ENCODE results near the gene REEP1. TPM values are rescaled to one million over a fixed set of nuclear protein-coding genes. Genes with fewer than 3 reads are reported as not detected.

The REEP1 gene
- total RNA-seq, 2 donors from 2014 or later, result 4.0 to 5.4 TPM

DNA sequence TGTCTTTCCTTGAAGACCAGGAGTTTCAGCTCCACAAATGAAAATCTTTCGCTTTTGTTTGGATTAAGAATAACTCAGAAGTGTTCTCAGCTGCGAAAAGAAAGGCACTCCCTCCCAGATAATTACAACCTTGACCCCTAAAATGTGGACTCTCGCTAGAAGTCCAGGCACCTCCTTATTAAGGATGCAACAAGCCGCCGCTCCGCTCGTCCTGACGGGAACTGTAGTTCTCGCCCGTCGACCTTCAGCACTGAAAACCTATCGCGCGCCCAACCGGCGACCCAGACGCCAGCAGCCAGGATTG is 142.7 kb downstream of the REEP1 start:
- intact Hi-C loops (cut with DNase I), result no loop called here
- Histone ChIP-seq H3K4me3 (peak overlapping the region in 1 of 2 donors; percentile 74), H3K27me3 (no peaks in the 10 kb centered on the region), H3K36me3 (replicated peaks in 1 of 2; ENCODE audit: insufficient read depth in 1 of 2, low read depth in 2 of 2) (no peaks in the 10 kb centered on the region), H3K9me3 (no peaks in the 10 kb centered on the region), H3K27ac (peak overlapping the region; percentile 94 to 100 (median 99)), H3K4me1 (peaks cover 54% of the 10 kb centered on the region)
- 0 to 1% methylated on average over 10 to 16 of the region's 17 CpGs for WGBS, 2 donors
- DNase-seq (no peak), ATAC-seq (no peak)
- TF ChIP-seq POLR2A (IDR thresholded peaks at IDR 0.05), result no peak
- TF ChIP-seq, protein P1, sequence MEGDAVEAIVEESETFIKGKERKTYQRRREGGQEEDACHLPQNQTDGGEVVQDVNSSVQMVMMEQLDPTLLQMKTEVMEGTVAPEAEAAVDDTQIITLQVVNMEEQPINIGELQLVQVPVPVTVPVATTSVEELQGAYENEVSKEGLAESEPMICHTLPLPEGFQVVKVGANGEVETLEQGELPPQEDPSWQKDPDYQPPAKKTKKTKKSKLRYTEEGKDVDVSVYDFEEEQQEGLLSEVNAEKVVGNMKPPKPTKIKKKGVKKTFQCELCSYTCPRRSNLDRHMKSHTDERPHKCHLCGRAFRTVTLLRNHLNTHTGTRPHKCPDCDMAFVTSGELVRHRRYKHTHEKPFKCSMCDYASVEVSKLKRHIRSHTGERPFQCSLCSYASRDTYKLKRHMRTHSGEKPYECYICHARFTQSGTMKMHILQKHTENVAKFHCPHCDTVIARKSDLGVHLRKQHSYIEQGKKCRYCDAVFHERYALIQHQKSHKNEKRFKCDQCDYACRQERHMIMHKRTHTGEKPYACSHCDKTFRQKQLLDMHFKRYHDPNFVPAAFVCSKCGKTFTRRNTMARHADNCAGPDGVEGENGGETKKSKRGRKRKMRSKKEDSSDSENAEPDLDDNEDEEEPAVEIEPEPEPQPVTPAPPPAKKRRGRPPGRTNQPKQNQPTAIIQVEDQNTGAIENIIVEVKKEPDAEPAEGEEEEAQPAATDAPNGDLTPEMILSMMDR (IDR thresholded peaks at IDR 0.05), result no peak

DNA sequence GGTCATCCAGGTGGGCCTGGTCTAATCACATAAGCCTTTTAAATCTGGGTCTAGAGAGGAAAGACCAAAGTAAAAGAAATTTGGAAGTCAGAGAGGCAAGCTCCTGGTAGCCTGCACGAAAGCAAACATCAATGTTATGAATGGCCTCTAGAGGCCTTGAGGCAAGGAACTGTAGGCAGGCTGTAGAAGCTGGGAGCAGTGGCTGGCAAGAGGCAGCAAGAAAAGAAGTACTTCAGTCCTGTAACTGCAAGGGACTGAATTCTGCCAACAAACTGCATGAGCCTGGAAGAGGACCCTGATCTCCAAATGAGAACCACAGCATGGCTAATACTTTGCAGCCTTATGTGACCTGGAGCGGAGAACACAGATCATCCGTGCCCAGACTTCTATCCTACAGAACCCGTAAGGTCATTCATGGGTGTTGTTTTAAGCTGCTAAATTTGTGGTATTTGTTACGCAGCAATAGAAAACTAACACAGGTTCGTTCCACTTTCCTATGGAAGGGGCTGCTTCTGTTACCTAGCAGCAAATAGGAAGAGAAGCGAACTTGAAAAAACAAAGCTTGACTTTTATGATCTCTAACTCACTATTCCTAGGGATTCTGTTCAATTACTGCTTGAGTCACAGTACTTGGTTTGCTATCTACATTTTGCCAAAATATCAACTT is 143.4 kb downstream of the REEP1 start:
- Histone ChIP-seq H3K36me3 (replicated peaks in 1 of 2; ENCODE audit: insufficient read depth in 1 of 2, low read depth in 2 of 2) (no peaks in the 10 kb centered on the region), H3K4me3 (peak overlapping the region in 1 of 2 donors; percentile 74), H3K27me3 (no peaks in the 10 kb centered on the region), H3K4me1 (peaks cover 60% of the 10 kb centered on the region), H3K27ac (peak overlapping the region; percentile 94 to 100 (median 99)), H3K9me3 (no peaks in the 10 kb centered on the region)
- TF ChIP-seq, protein P1 (IDR thresholded peaks at IDR 0.05), result no peak
- no peak for TF ChIP-seq POLR2A (IDR thresholded peaks at IDR 0.05)
- ATAC-seq, result no peak
- DNase-seq, result no peak
- 59 to 67% methylated on average over 7 of the region's 7 CpGs for WGBS, 2 donors
- intact Hi-C loops (cut with DNase I), result no loop called here

DNA sequence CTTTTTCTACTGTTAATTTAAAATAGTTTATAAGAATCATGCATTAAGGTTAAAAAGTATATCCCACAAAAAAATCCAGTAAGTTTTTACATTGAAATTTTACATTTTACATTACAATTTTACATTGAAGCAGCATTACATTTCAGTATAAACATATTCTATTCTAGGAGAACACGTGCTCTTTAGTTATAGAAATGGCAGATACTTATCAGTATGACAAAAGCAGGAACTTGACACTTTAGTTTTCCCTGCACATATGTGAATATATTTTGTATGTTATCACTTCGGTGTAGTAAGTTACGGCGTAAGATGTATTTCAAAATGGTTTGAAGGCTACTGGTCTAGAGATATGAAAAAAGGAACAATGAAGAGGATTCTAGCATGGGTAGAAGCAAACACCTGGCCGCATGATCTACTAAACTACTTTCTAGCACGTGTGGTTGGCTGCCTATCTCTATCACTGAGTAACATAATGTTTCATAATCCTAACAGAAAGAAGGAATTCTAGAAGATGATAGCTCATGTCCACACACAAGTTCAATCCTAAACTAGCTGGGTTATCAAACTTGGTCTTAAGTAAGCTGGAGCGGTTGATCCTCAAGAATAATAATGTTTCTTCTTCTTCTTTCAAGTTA is 147.5 kb downstream of the REEP1 start:
- Histone ChIP-seq H3K4me3 (no peak overlapping the region), H3K4me1 (peaks cover 88% of the 10 kb centered on the region), H3K27me3 (no peaks in the 10 kb centered on the region), H3K27ac (peak overlapping the region in 2 of 4 donors; percentile 31 to 43), H3K36me3 (replicated peaks in 1 of 2; ENCODE audit: insufficient read depth in 1 of 2, low read depth in 2 of 2) (no peaks in the 10 kb centered on the region), H3K9me3 (no peaks in the 10 kb centered on the region)
- ATAC-seq (no peak), DNase-seq (no peak)
- TF ChIP-seq, protein P1 (IDR thresholded peaks at IDR 0.05), result no peak
- no peak for TF ChIP-seq POLR2A (IDR thresholded peaks at IDR 0.05)
- intact Hi-C loops (cut with DNase I), result no loop called here
- 40 to 41% methylated on average over 7 of the region's 7 CpGs for WGBS, 2 donors

DNA sequence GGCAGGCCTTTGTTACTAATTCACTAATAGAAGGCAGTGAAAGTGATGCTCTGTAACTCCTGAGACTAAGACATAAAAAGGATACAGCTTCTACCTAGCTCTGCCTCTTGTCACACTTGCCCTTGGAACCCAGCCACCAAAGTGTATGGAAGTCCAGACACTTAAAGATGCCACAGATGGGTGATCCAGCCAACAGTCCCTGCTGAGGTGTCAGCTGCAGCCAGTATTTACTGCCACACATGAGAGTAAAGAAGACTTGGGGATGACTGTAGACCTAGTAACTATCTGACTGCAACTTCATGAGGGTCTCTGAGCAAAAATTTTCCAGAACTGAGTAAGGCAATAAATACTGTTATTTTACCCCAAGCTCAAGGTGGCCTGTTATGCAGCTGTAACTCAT is 151.0 kb downstream of the REEP1 start:
- intact Hi-C loops (cut with DNase I), result no loop called here
- no peaks in the 10 kb centered on the region for H3K27me3 ChIP-seq
- H3K4me1 ChIP-seq, result peaks cover 71% of the 10 kb centered on the region
- no peaks in the 10 kb centered on the region for H3K9me3 ChIP-seq
- peak overlapping the region; percentile 49 to 63 (median 56) for H3K27ac ChIP-seq
- H3K36me3 ChIP-seq (replicated peaks in 1 of 2; ENCODE audit: insufficient read depth in 1 of 2, low read depth in 2 of 2), result no peaks in the 10 kb centered on the region
- ATAC-seq (no peak), DNase-seq (no peak)
- no peak for TF ChIP-seq POLR2A (IDR thresholded peaks at IDR 0.05)
- TF ChIP-seq, protein P1 (IDR thresholded peaks at IDR 0.05), result no peak
- no peak overlapping the region for H3K4me3 ChIP-seq
